SK-N-SH treated with all-trans-retinoic acid at 6 μM for 48 hours (cell line): ENCODE results near the gene ARHGEF10L.

ENCODE experiments used
- ARNTL ChIP-seq: fragments of 450-650 bp; formaldehyde crosslinking; IDR thresholded peaks from 2 replicates; pipeline ENCODE4 v1.5.0; 2020; ENCODE audit warnings: low read depth, mild to moderate bottlenecking, moderate library complexity, borderline replicate concordance
- CREB5 ChIP-seq: fragments of 250-450 bp; sonication (Bioruptor Pico); IDR thresholded peaks from 2 replicates; pipeline ENCODE4 v1.5.1; 2020; ENCODE audit warnings: low read depth, mild to moderate bottlenecking, moderate library complexity
- ESRRG ChIP-seq: fragments of 250-450 bp; sonication (Bioruptor Pico); IDR thresholded peaks from 2 replicates; pipeline ENCODE4 v1.6.1; 2021; ENCODE audit warnings: mild to moderate bottlenecking
- GLIS3 ChIP-seq: fragments of 250-450 bp; sonication (Bioruptor Pico); IDR thresholded peaks from 2 replicates; pipeline ENCODE4 v1.5.0; 2020; ENCODE audit warnings: mild to moderate bottlenecking, moderate library complexity
- PATZ1 ChIP-seq: fragments of 250-450 bp; sonication (Bioruptor Pico); IDR thresholded peaks from 2 replicates; pipeline ENCODE4 v1.8.0; 2020; ENCODE audit warnings: mild to moderate bottlenecking, moderate library complexity, borderline replicate concordance
- SNAI2 ChIP-seq: fragments of 250-450 bp; sonication (Bioruptor Pico); IDR thresholded peaks from 2 replicates; pipeline ENCODE4 v1.5.0; 2020; ENCODE audit warnings: mild to moderate bottlenecking, moderate library complexity
- TCF4 ChIP-seq: fragments of 250-450 bp; sonication (Bioruptor Pico); IDR thresholded peaks from 2 replicates; pipeline ENCODE4 v1.8.0; 2021; ENCODE audit warnings: mild to moderate bottlenecking, moderate library complexity, borderline replicate concordance
- ZFP30 ChIP-seq: fragments of 450-650 bp; formaldehyde crosslinking; IDR thresholded peaks from 2 replicates; pipeline ENCODE4 v1.5.0; 2022; ENCODE audit warnings: mild to moderate bottlenecking, moderate library complexity
- ZNF565 ChIP-seq: fragments of 450-650 bp; formaldehyde crosslinking; conservative IDR thresholded peaks from 2 replicates; pipeline ENCODE4 v1.5.0; 2020; ENCODE audit warnings: low read depth, mild to moderate bottlenecking, moderate library complexity
- ZNF8 ChIP-seq: fragments of 450-650 bp; formaldehyde crosslinking; IDR thresholded peaks from 2 replicates; pipeline ENCODE4 v1.5.0; 2020; ENCODE audit warnings: mild to moderate bottlenecking, moderate library complexity

GRCh38 chr1:17587693-17588047 lies 48.2 kb downstream of the ARHGEF10L start:
- no peak for TF ChIP-seq SNAI2
- TF ChIP-seq ZNF8 (CRISPR knock-in tag) = no peak
- no peak for TF ChIP-seq TCF4
- no peak for TF ChIP-seq GLIS3 (CRISPR knock-in tag)
- no peak for TF ChIP-seq ARNTL (CRISPR knock-in tag)
- no peak for TF ChIP-seq ZNF565 (CRISPR knock-in tag)
- no peak for TF ChIP-seq PATZ1 (CRISPR knock-in tag)
- TF ChIP-seq CREB5 (CRISPR knock-in tag) = no peak
- no peak for TF ChIP-seq ZFP30
- no peak for TF ChIP-seq ESRRG (CRISPR knock-in tag)
